ENCODE measurements around the gene FAM50A. TPM values are rescaled to one million over a fixed set of nuclear protein-coding genes. Genes with fewer than 3 reads are reported as not detected.

Gene FAM50A
- total RNA-seq, 1 experiment from 2014 or later, result 53.8 TPM

DNA sequence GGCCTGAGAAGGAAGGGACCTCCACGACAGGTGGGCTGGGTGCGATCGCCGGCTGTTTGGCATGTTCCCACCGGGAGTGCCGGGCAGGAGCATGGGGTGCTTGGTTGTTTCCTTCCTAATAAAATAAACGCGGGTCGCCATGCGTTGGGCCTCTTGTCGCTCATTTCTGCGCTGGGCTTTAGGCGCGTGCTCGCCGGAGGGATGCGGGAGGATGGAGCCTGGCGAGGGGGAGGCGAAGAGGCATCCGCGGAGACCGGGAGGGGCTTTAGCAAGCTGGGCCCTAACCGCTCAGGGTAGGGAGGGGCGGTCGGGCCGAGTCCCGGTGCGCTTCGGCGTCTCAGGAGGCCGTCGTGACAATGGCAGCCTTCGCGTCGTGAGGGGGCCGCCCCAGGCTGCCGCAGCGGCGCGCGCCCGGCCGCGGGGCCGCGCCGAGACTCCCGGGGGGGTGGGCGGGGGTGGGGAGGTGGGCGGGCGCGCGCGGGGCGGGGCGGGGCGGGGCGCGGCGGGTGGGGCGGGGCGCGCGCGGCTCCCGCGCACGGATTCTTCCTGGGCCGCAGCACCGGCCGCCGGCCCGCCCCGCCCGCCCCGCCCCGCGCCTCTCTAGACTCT, 7.5 kb upstream of the FAM50A start:
- intact Hi-C loops (cut with micrococcal nuclease), result no loop called here
- BruUV-seq (replicated peaks), result no TSS peak
- H3K4me2 ChIP-seq (ENCODE audit: low read length), result peak overlapping the region; percentile 98
- ATAC-seq, result peak; percentile 45
- CTCF ChIA-PET, result no interaction called here
- peak; percentile 10 for DNase-seq
- H4K20me1 ChIP-seq (ENCODE audit: low read length), result peaks cover 11% of the 10 kb centered on the region
- H3K4me1 ChIP-seq (ENCODE audit: insufficient read depth, low read length), result peaks cover 12% of the 10 kb centered on the region
- POLR2A ChIA-PET (ENCODE audit: unreplicated experiment), result no interaction called here
- H3K27me3 ChIP-seq (ENCODE audit: low read length), result no peaks in the 10 kb centered on the region
- no peak for TF ChIP-seq EZH2phosphoT487 (IDR thresholded peaks at IDR 0.05; ENCODE audit: borderline replicate concordance, low read length)
- TF ChIP-seq EZH2 (IDR thresholded peaks at IDR 0.05; ENCODE audit: low read length, unreplicated experiment), result no peak
- TF ChIP-seq, protein P1, sequence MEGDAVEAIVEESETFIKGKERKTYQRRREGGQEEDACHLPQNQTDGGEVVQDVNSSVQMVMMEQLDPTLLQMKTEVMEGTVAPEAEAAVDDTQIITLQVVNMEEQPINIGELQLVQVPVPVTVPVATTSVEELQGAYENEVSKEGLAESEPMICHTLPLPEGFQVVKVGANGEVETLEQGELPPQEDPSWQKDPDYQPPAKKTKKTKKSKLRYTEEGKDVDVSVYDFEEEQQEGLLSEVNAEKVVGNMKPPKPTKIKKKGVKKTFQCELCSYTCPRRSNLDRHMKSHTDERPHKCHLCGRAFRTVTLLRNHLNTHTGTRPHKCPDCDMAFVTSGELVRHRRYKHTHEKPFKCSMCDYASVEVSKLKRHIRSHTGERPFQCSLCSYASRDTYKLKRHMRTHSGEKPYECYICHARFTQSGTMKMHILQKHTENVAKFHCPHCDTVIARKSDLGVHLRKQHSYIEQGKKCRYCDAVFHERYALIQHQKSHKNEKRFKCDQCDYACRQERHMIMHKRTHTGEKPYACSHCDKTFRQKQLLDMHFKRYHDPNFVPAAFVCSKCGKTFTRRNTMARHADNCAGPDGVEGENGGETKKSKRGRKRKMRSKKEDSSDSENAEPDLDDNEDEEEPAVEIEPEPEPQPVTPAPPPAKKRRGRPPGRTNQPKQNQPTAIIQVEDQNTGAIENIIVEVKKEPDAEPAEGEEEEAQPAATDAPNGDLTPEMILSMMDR (conservative IDR thresholded peaks at IDR 0.05; ENCODE audit: low read depth, low read length), result no peak
- peak overlapping the region; percentile 70 for H3K9ac ChIP-seq (ENCODE audit: low read length)
- no peaks in the 10 kb centered on the region for H3F3A ChIP-seq (ENCODE audit: low read length, unreplicated experiment)
- no peaks in the 10 kb centered on the region for H3K9me2 ChIP-seq (replicated peaks; ENCODE audit: low read length)
- no peaks in the 10 kb centered on the region for H3K9me3 ChIP-seq (ENCODE audit: low read length)
- H3K79me2 ChIP-seq (ENCODE audit: low read length), result peaks cover 39% of the 10 kb centered on the region
- H3K4me3 ChIP-seq (ENCODE audit: low read length), result peak overlapping the region; percentile 85
- H3K36me3 ChIP-seq (ENCODE audit: low read depth, low read length), result no peaks in the 10 kb centered on the region; the same call in 1 of the 2 replicates
- peak overlapping the region; percentile 53; the same call in 1 of the 2 replicates for H2AFZ ChIP-seq (ENCODE audit: low read length)
- H3K27ac ChIP-seq (ENCODE audit: low read length), result peak overlapping the region; percentile 43

DNA sequence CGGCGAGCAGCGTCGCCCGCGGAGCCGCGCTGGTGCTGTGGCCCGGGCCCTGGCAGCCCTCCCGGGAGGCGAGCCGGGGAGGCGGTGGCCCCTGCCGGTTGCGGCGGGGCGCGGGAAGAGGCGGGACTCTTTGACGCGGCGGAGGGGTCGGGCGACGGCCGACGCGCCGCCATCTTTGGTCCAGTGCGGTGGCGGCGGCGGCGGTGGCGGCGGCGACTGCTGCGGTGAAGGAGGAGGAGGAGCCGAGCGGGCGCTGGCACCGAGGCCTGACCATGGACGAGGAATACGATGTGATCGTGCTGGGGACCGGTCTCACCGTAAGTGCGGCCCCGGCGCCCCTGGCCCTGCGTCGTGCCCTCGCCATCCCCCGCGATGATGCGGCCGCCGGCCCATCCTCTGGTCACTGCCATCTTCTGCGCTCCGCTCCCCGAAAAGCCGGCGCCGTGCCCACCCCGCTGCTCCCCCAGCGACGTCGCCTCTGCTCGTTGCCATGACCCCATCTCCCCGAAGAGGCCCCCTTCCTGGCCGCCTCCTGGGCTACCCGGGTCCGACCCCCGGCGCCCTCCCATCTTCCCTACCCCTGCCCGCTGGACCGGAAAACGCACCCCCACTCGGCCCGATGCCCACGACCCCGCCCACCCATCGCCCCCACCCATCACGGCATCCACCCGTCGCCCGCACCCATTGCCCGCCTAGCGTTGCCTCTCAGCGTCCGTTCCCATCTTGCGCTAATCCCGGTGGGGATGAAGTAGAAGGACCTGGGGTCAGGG, 6.8 kb upstream of the FAM50A start, which contains the start of gene GDI1:
Gene GDI1, plus strand, starts transcription at position 172 of the 770 bp plus-strand sequence. Its CDS starts 101 bp downstream, at position 273.
- BruUV-seq (replicated peaks), result no TSS peak
- Histone ChIP-seq H3F3A (ENCODE audit: low read length, unreplicated experiment) (no peaks in the 10 kb centered on the region), H3K9ac (ENCODE audit: low read length) (peak within 1 kb of the TSS; percentile 70), H3K9me3 (ENCODE audit: low read length) (no peaks in the 10 kb centered on the region), H3K27me3 (ENCODE audit: low read length) (no peaks in the 10 kb centered on the region), H3K4me1 (ENCODE audit: insufficient read depth, low read length) (peaks cover 15% of the 10 kb centered on the region), H4K20me1 (ENCODE audit: low read length) (peaks cover 11% of the 10 kb centered on the region), H3K27ac (ENCODE audit: low read length) (peak within 1 kb of the TSS; percentile 43), H3K36me3 (ENCODE audit: low read depth, low read length) (peaks cover 4% of the 10 kb centered on the region; the same call in 1 of the 2 replicates), H3K4me2 (ENCODE audit: low read length) (peak within 1 kb of the TSS; percentile 98), H3K79me2 (ENCODE audit: low read length) (peaks cover 39% of the 10 kb centered on the region), H3K9me2 (replicated peaks; ENCODE audit: low read length) (no peaks in the 10 kb centered on the region), H3K4me3 (ENCODE audit: low read length) (peak within 1 kb of the TSS; percentile 85), H2AFZ (ENCODE audit: low read length) (peak within 1 kb of the TSS; percentile 53; the same call in 1 of the 2 replicates)
- POLR2A ChIA-PET (ENCODE audit: unreplicated experiment), result no interaction called here
- TF ChIP-seq EZH2 (IDR thresholded peaks at IDR 0.05; ENCODE audit: low read length, unreplicated experiment) (no peak), EZH2phosphoT487 (IDR thresholded peaks at IDR 0.05; ENCODE audit: borderline replicate concordance, low read length) (no peak)
- TF ChIP-seq, protein P1 (conservative IDR thresholded peaks at IDR 0.05; ENCODE audit: low read depth, low read length), result no peak
- peak; percentile 59 for ATAC-seq
- DNase-seq, result peak; percentile 33
- intact Hi-C loops (cut with micrococcal nuclease), result no loop called here
- CTCF ChIA-PET, result no interaction called here

Data from PC-3 (cell line).